Caco-2 (cell line): ENCODE data around the gene RXRA. TPM values are rescaled to one million over a fixed set of nuclear protein-coding genes. Genes with fewer than 3 reads are reported as not detected.

Experiments
- BruUV-seq: library from RNA; stranded (reverse); fragments of 400-500 nt; replicated peaks from 2 replicates; lab custom pipeline; 2021; lab: Mats Ljungman, UMichigan
- CTCF ChIA-PET: fragments of 300-600 bp; sonication (Branson Sonifier 250); formaldehyde crosslinking; loops from one replicate; lab custom pipeline; 2022; ENCODE audit warnings: antibody characterized with exemption; lab: Charles Lee
- POLR2A ChIA-PET: fragments of 300-600 bp; sonication (Branson Sonifier 250); formaldehyde crosslinking; loops from one replicate; lab custom pipeline; 2022; ENCODE audit warnings: antibody characterized with exemption; lab: Charles Lee
- DNase-seq, 2 experiments: peaks; one replicate each; pipeline versions ENCODE4 v3.0.0 to v3.0.0-alpha.2; 2020 to 2022
- H3K27me3 ChIP-seq: replicated peaks from 2 replicates; pipeline ENCODE4 v1.6.0; 2011; ENCODE audit warnings: low read length; ENCODE audit not compliant: control insufficient read depth, insufficient read depth
- H3K36me3 ChIP-seq: 2 replicates; pipeline ENCODE4 v1.5.1; 2011; ENCODE audit warnings: low read length; ENCODE audit not compliant: control insufficient read depth, insufficient read depth
- H3K4me1 ChIP-seq: fragments of 250-450 bp; sonication (Bioruptor Pico); 2 replicates; pipeline ENCODE4 v1.5.1; 2020; ENCODE audit warnings: mild to moderate bottlenecking
- H3K4me3 ChIP-seq: 2 replicates; pipeline ENCODE4 v1.5.1; 2011; ENCODE audit warnings: low read depth, mild to moderate bottlenecking, control low read depth, low read length
- H3K9me3 ChIP-seq: fragments of 250-450 bp; sonication (Bioruptor Pico); 2 replicates; pipeline ENCODE4 v1.5.1; 2020; ENCODE audit warnings: mild to moderate bottlenecking, moderate library complexity
- H3K27ac Mint-ChIP-seq: one replicate; pipeline ENCODE4 v1.8.0; 2022; ENCODE audit warnings: mixed read lengths; ENCODE audit not compliant: unreplicated experiment
- H3K27me3 Mint-ChIP-seq: one replicate; pipeline ENCODE4 v1.8.0; 2022; ENCODE audit warnings: mixed read lengths; ENCODE audit not compliant: insufficient read depth, unreplicated experiment
- H3K36me3 Mint-ChIP-seq: one replicate; pipeline ENCODE4 v1.8.0; 2022; ENCODE audit warnings: mild to moderate bottlenecking, mixed read lengths; ENCODE audit not compliant: insufficient read depth, unreplicated experiment
- H3K4me1 Mint-ChIP-seq: one replicate; pipeline ENCODE4 v1.8.0; 2022; ENCODE audit warnings: low read depth, mixed read lengths; ENCODE audit not compliant: unreplicated experiment
- H3K4me3 Mint-ChIP-seq: one replicate; pipeline ENCODE4 v1.8.0; 2022; ENCODE audit warnings: mild to moderate bottlenecking, moderate library complexity, mixed read lengths; ENCODE audit not compliant: unreplicated experiment
- H3K9me3 Mint-ChIP-seq: one replicate; pipeline ENCODE4 v1.8.0; 2022; ENCODE audit warnings: mixed read lengths; ENCODE audit not compliant: unreplicated experiment
- CTCF ChIP-seq, 2 experiments: fragments of 200-600 bp in 1 of 2; IDR thresholded peaks; 1 replicate in 1 of 2; 2 replicates in 1 of 2; pipeline versions ENCODE4 v1.5.1 to v1.8.0; 2011 to 2022; ENCODE audit warnings: antibody characterized with exemption in 1 of 2, control low read depth in 1 of 2, inconsistent platforms in 1 of 2, low read depth in 1 of 2, low read length in 1 of 2, mild to moderate bottlenecking in 1 of 2, moderate library complexity in 1 of 2; ENCODE audit not compliant: insufficient read depth in 1 of 2, severe bottlenecking in 1 of 2, unreplicated experiment in 1 of 2
- intact Hi-C: fragments of 100-400 bp; cut with micrococcal nuclease; formaldehyde crosslinking; loops from one replicate; pipeline ENCODE4 v1.10.0; 2022; ENCODE audit not compliant: unreplicated experiment
- total RNA-seq: library from RNA; stranded (reverse); gene quantifications from 2 replicates; pipeline ENCODE4 v1.2.3, GENCODE V29; 2022

The RXRA gene
- total RNA-seq, 1 experiment from 2014 or later: 69.1 TPM

GRCh38 chr9:134352247-134352933 is 26.1 kb downstream of the RXRA start:
- Mint-ChIP-seq H3K9me3 (no peaks in the 10 kb centered on the region), H3K4me3 (no peak overlapping the region), H3K36me3 (peaks cover 18% of the 10 kb centered on the region), H3K27ac (peak overlapping the region; percentile 72), H3K4me1 (peaks cover 16% of the 10 kb centered on the region), H3K27me3 (no peaks in the 10 kb centered on the region)
- H3K4me1 ChIP-seq: peaks cover 37% of the 10 kb centered on the region
- POLR2A ChIA-PET: no interaction called here
- no peak for TF ChIP-seq CTCF (IDR thresholded peaks at IDR 0.05; ENCODE audit: insufficient read depth in 1 of 2, low read depth in 1 of 2, low read length in 1 of 2, severe bottlenecking in 1 of 2, unreplicated experiment in 1 of 2)
- H3K9me3 ChIP-seq: no peaks in the 10 kb centered on the region
- H3K27me3 ChIP-seq: no peaks in the 10 kb centered on the region
- H3K4me3 ChIP-seq: no peak overlapping the region
- no TSS peak for BruUV-seq
- CTCF ChIA-PET: no interaction called here
- intact Hi-C loops: no loop called here
- no peaks in the 10 kb centered on the region for H3K36me3 ChIP-seq
- DNase-seq: no peak

DNA sequence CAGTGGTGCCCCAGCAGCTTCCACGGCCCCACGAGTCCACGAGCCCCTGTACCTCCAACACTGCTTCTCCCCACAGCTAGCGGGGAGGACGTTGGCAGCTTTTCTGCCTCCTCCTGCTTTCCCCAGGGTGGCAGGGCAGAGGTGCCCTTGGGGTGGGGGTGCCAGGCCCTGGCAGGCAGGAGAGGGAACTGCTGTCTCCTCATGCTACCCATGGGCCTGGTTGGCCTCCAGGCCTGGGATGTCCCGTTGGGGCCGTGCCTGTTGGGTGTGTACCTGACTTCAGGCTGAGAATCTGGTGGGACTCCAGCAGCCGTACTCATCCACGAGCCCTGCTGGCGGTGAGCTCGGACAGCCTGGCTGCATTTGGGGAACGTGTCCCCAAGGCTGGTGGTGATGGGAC is 27.3 kb downstream of the RXRA start:
- ChIA-PET POLR2A (no interaction called here), CTCF (no interaction called here)
- no peaks in the 10 kb centered on the region for H3K27me3 Mint-ChIP-seq
- TF ChIP-seq CTCF (IDR thresholded peaks at IDR 0.05; ENCODE audit: insufficient read depth in 1 of 2, low read depth in 1 of 2, low read length in 1 of 2, severe bottlenecking in 1 of 2, unreplicated experiment in 1 of 2): no peak
- peaks cover 22% of the 10 kb centered on the region for H3K4me1 Mint-ChIP-seq
- no TSS peak for BruUV-seq
- Histone ChIP-seq H3K36me3 (no peaks in the 10 kb centered on the region), H3K9me3 (no peaks in the 10 kb centered on the region), H3K27me3 (no peaks in the 10 kb centered on the region), H3K4me3 (no peak overlapping the region), H3K4me1 (peaks cover 49% of the 10 kb centered on the region)
- no peak overlapping the region for H3K4me3 Mint-ChIP-seq
- intact Hi-C loops: no loop called here
- H3K9me3 Mint-ChIP-seq: no peaks in the 10 kb centered on the region
- peak overlapping the region; percentile 86 for H3K27ac Mint-ChIP-seq
- no peak for DNase-seq
- H3K36me3 Mint-ChIP-seq: peaks cover 19% of the 10 kb centered on the region

DNA sequence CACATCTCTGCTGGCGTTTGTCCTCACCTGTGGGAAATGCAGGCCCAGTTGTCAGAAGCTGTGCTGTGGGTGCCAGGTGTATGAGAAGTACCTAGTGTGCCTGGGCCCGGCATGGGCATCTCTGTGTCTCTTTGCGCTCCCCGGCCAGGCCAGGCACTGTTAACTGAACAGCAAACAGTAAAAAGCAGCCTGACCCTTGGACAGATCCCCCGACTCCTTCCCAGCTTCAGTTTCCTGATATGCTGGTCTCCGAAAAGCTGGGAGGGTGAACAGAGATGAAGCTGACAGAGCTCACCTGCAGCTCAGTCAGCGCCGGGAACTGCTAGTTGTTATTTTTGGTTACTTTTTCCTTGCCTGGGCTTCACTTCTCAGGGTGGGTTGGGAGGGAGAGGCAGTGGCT is 28.9 kb downstream of the RXRA start:
- peaks cover 22% of the 10 kb centered on the region for H3K4me1 Mint-ChIP-seq
- Histone ChIP-seq H3K4me3 (no peak overlapping the region), H3K27me3 (no peaks in the 10 kb centered on the region), H3K9me3 (no peaks in the 10 kb centered on the region), H3K4me1 (peaks cover 51% of the 10 kb centered on the region), H3K36me3 (no peaks in the 10 kb centered on the region)
- peak overlapping the region; percentile 86 for H3K27ac Mint-ChIP-seq
- no peak for TF ChIP-seq CTCF (IDR thresholded peaks at IDR 0.05; ENCODE audit: insufficient read depth in 1 of 2, low read depth in 1 of 2, low read length in 1 of 2, severe bottlenecking in 1 of 2, unreplicated experiment in 1 of 2)
- H3K9me3 Mint-ChIP-seq: no peaks in the 10 kb centered on the region
- H3K36me3 Mint-ChIP-seq: peaks cover 21% of the 10 kb centered on the region
- no peaks in the 10 kb centered on the region for H3K27me3 Mint-ChIP-seq
- BruUV-seq: no TSS peak
- H3K4me3 Mint-ChIP-seq: peak overlapping the region; percentile 11
- ChIA-PET POLR2A (interaction anchor here (1.3 kb wide), 1 partner anchor 27 kb away, joined by 5 read pairs; no protein-coding TSS in a partner anchor), CTCF (interaction anchor here (0.6 to 0.9 kb wide), 2 partner anchors 10 to 27 kb away, joined by 3 to 5 read pairs; no protein-coding TSS in a partner anchor)
- intact Hi-C loops: no loop called here
- DNase-seq: no peak
